Thoracic aorta (tissue), 2 donors: Measurements from ENCODE around the gene CALCOCO2. TPM values are rescaled to one million over a fixed set of nuclear protein-coding genes. Genes with fewer than 3 reads are reported as not detected.

Experiments
- ATAC-seq: fragments of 150-250 bp; one replicate; pipeline ENCODE4 v1.8.0; 2017; ENCODE audit warnings: low read depth; ENCODE audit not compliant: insufficient number of reproducible peaks, low FRiP score
- DNase-seq: peaks from one replicate; pipeline ENCODE4 v3.0.0-alpha.2; 2020; ENCODE audit warnings: low spot score
- H3K27ac ChIP-seq, 2 donors: fragments of 200-600 bp; sonication (generic); 1 replicate in 1 of 2; 2 replicates in 1 of 2; pipeline ENCODE4 v1.5.1; 2016; ENCODE audit warnings: mild to moderate bottlenecking in 2 of 2, moderate library complexity in 2 of 2
- H3K27me3 ChIP-seq: fragments of 200-600 bp; sonication (generic); replicated peaks from 2 replicates; pipeline ENCODE4 v1.6.0; 2016; ENCODE audit warnings: mild to moderate bottlenecking; ENCODE audit not compliant: insufficient read depth
- H3K36me3 ChIP-seq: fragments of 200-600 bp; sonication (generic); one replicate; pipeline ENCODE4 v1.5.1; 2016
- H3K4me1 ChIP-seq, 2 donors: fragments of 200-600 bp; sonication (generic); 1 replicate in 1 of 2; 2 replicates in 1 of 2; pipeline versions ENCODE4 v1.5.1 to v1.6.0; 2016; ENCODE audit warnings: low read depth in 2 of 2, mild to moderate bottlenecking in 1 of 2; ENCODE audit not compliant: control insufficient read depth in 1 of 2
- H3K4me3 ChIP-seq: fragments of 200-600 bp; sonication (generic); 2 replicates; pipeline ENCODE4 v1.5.1; 2016; ENCODE audit warnings: mild to moderate bottlenecking
- H3K9me3 ChIP-seq: fragments of 200-600 bp; sonication (generic); 2 replicates; pipeline ENCODE4 v1.5.1; 2016
- total RNA-seq, 2 donors: library from RNA; depleted of rRNA; stranded (reverse); fragments of >200 nt; gene quantifications; one replicate each; pipeline versions ENCODE4 v1.1.0 to v1.2.3, GENCODE V29; 2016
- TF ChIP-seq, protein P1 (sequence below): fragments of 200-600 bp; sonication (generic); IDR thresholded peaks from one replicate; pipeline ENCODE4 v1.5.1; 2019; ENCODE audit warnings: antibody characterized with exemption

The CALCOCO2 gene
- total RNA-seq, 2 donors from 2014 or later = 122 to 192 TPM

DNA sequence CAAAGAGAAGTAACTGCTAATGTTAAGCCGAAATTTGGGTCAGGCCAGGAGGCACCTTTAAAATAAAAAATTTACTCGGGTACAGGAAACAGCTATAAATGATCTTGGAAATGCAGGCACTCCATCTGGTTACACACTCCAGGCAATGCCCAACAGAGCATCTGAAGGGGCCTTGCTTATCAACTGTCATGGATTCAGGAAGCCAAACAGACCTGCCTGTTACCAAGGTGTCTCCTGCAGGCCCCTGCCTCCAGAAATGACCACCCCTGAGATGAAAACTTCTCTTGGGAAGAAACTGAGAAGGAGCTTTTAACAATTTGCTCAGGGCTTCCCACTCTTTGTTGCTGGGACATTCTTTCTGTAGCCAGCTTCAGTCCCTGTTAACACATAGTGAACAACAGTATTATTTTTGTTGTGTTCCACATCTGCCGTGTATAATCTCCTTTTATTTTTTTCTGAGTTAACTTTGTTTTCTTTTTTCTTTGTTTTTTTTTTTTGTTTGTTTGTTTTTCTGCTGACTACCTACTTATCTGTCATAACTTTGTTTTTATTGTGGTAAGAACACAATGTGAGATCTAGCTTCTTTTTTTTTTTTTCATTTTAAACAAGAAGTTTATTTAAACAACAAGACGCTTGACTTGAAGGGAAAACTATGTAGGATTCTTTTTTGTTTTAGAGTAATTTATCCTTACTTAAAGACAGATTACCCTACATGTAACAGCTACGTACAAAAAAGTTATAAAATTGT is 43.0 kb downstream of the CALCOCO2 start:
- peaks cover 0 to 4% of the 10 kb centered on the region in 2 donors for H3K4me1 ChIP-seq
- no peak overlapping the region for H3K4me3 ChIP-seq
- TF ChIP-seq, protein P1, sequence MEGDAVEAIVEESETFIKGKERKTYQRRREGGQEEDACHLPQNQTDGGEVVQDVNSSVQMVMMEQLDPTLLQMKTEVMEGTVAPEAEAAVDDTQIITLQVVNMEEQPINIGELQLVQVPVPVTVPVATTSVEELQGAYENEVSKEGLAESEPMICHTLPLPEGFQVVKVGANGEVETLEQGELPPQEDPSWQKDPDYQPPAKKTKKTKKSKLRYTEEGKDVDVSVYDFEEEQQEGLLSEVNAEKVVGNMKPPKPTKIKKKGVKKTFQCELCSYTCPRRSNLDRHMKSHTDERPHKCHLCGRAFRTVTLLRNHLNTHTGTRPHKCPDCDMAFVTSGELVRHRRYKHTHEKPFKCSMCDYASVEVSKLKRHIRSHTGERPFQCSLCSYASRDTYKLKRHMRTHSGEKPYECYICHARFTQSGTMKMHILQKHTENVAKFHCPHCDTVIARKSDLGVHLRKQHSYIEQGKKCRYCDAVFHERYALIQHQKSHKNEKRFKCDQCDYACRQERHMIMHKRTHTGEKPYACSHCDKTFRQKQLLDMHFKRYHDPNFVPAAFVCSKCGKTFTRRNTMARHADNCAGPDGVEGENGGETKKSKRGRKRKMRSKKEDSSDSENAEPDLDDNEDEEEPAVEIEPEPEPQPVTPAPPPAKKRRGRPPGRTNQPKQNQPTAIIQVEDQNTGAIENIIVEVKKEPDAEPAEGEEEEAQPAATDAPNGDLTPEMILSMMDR = no peak
- ATAC-seq = no peak
- no peaks in the 10 kb centered on the region for H3K9me3 ChIP-seq
- DNase-seq = no peak
- H3K27me3 ChIP-seq = no peaks in the 10 kb centered on the region
- no peak overlapping the region for H3K27ac ChIP-seq
- H3K36me3 ChIP-seq = no peaks in the 10 kb centered on the region

DNA sequence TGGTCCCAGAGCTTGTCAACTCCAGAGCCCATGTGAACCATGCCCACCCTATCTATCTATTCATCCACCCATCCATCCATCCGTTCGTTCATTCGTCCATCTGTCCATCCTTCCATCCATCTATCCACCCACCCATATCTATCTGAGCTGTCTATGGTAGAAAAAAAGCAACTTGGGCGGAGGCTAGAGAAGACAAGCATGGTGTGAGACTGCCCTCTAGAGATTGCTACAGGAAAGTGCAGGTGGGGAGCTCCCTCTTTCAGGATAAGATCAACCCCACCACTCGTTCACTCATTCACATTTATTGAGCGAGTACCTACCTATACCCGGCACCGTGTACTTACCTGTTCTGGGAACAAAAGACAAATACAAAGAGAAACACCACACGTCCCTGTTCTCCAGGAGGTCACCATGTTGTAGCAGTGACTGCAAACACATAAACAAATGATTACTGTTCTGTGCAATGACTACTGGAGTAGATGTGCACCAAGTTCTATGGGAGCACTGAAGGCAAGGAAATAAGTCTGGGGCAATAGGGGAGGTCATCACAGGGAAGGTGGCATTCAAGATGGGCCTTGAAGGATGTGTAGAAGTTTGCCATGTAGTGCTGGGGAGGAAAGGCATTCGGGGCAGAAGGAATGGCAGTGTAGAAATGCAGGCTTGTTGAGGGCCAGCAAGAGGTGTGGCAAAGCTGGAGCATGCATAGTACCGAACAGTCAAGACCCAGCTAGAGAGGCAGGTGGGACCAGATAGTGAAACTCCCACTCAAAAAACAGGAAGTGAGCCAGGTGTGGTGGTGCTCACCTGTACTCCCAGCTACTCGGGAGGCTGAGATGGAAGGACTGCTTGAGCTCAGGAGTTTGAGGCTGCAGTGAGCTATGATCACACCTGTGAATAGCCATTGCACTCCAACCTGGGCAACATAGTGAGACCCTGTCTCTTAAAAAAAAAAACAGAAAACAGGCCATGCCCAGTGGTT is 48.4 kb downstream of the CALCOCO2 start:
- no peak for DNase-seq
- Histone ChIP-seq H3K4me1 (no peaks in the 10 kb centered on the region), H3K4me3 (no peak overlapping the region), H3K27ac (no peak overlapping the region), H3K36me3 (no peaks in the 10 kb centered on the region), H3K27me3 (no peaks in the 10 kb centered on the region), H3K9me3 (no peaks in the 10 kb centered on the region)
- ATAC-seq = peak; percentile 83
- TF ChIP-seq, protein P1 = peak; percentile 93

DNA sequence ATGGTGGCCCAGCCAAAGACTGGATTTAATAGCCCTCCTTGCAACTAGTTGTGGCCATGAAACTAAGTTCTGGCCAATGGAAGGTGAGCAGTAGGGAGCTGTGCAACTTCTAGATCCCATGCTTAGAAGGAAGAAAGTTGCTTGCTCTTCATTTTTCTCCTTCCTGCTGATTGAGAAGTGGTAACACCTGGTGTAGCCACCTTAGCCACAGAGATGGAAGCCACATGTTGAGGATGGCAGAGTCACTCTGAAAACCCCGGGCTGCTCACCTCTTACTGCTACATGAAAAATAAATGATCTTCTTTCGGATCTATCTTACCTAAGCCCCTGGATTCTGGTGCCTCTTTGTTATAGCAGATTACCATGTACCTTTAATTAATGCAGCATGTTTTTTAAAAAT is 51.4 kb downstream of the CALCOCO2 start:
- Histone ChIP-seq H3K36me3 (no peaks in the 10 kb centered on the region), H3K9me3 (no peaks in the 10 kb centered on the region), H3K4me3 (no peak overlapping the region), H3K4me1 (peaks cover 0 to 4% of the 10 kb centered on the region in 2 donors), H3K27me3 (no peaks in the 10 kb centered on the region), H3K27ac (no peak overlapping the region)
- TF ChIP-seq, protein P1 = no peak
- ATAC-seq = no peak
- DNase-seq = no peak

DNA sequence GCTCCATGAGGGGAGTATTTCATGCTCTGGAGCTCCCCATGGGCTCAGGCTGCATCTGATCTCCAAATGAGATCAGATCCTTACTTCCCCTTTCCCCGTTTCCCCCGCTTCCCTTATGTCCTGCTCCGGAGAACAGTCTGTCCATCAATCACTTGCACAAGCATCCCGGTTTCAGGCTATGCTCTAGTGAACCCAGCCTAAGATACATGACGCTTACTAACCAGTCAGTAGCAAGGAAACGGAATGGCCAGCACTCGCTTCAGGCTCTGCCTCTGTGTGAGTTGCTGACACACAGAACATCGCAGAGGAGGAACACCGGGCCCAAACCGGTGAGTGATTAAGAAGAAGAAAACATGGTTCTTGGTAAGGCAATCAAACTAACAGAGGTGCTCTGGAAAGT is 52.3 kb downstream of the CALCOCO2 start:
- DNase-seq = no peak
- H3K27ac ChIP-seq = no peak overlapping the region
- no peaks in the 10 kb centered on the region for H3K27me3 ChIP-seq
- no peaks in the 10 kb centered on the region for H3K36me3 ChIP-seq
- H3K9me3 ChIP-seq = no peaks in the 10 kb centered on the region
- ATAC-seq = no peak
- H3K4me1 ChIP-seq = peaks cover 0 to 4% of the 10 kb centered on the region in 2 donors
- TF ChIP-seq, protein P1 = no peak
- H3K4me3 ChIP-seq = no peak overlapping the region

DNA sequence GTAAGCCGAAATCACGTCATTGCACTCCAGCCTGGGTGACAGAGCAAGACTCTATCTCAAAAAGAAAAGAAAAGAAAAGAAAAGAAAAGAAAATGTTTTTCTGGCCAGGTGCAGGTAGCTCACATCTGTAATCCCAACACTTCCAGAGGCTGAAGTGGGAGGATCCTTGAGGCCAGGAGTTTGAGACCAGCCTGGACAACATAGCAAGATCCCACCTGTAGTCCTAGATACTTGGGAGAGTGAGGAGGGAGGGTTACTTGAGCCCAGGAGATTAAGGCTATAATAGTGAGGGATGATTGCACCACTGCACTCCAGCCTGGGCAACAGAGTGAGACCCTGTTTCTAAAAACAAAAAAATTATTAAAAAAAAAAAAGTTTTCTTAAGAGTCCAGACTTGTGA is 59.3 kb downstream of the CALCOCO2 start:
- H3K9me3 ChIP-seq = no peaks in the 10 kb centered on the region
- no peaks in the 10 kb centered on the region for H3K27me3 ChIP-seq
- H3K36me3 ChIP-seq = peaks cover 3% of the 10 kb centered on the region
- TF ChIP-seq, protein P1 = no peak
- ATAC-seq (no peak), DNase-seq (no peak)
- peaks cover 8 to 16% of the 10 kb centered on the region in 2 donors for H3K4me1 ChIP-seq
- H3K4me3 ChIP-seq = no peak overlapping the region
- no peak overlapping the region for H3K27ac ChIP-seq
